Heart right ventricle (tissue), 16 donors: ENCODE measurements around the gene CCL27. TPM values are rescaled to one million over a fixed set of nuclear protein-coding genes. Genes with fewer than 3 reads are reported as not detected.

ENCODE experiments used
- ATAC-seq, 8 donors: fragments of 200-7000 bp; cut with Tn5 transposase; one replicate each; pipeline ENCODE4 v1.9.1; 2020; ENCODE audit warnings: mild to moderate bottlenecking in 8 of 8, moderate library complexity in 8 of 8, moderate number of reproducible peaks in 1 of 8
- DNase-seq, 2 donors: peaks; one replicate each; pipeline ENCODE4 v3.0.0-alpha.2; 2020
- H3K27ac ChIP-seq, 10 donors: fragments of 200-600 bp; sonication (generic) in 2 of 10; one replicate each; pipeline versions ENCODE4 v1.5.0 to v1.8.0; 2020 to 2022; ENCODE audit warnings: mild to moderate bottlenecking in 3 of 10
- H3K27me3 ChIP-seq, 7 donors: fragments of 200-600 bp; one replicate each; pipeline ENCODE4 v1.8.0; 2021 to 2022; ENCODE audit warnings: mild to moderate bottlenecking in 2 of 7
- H3K36me3 ChIP-seq, 9 donors: fragments of 200-600 bp; sonication (generic) in 1 of 9; one replicate each; pipeline versions ENCODE4 v1.5.0 to v1.8.0; 2020 to 2022; ENCODE audit warnings: mild to moderate bottlenecking in 2 of 9
- H3K4me1 ChIP-seq, 9 donors: fragments of 200-600 bp; sonication (generic) in 1 of 9; one replicate each; pipeline versions ENCODE4 v1.5.0 to v1.8.0; 2020 to 2022; ENCODE audit warnings: mild to moderate bottlenecking in 4 of 9
- H3K4me3 ChIP-seq, 10 donors: fragments of 200-600 bp; sonication (generic) in 2 of 10; one replicate each; pipeline versions ENCODE4 v1.5.0 to v1.8.0; 2020 to 2022; ENCODE audit warnings: mild to moderate bottlenecking in 7 of 10, moderate library complexity in 2 of 10
- H3K9me3 ChIP-seq, 11 donors: fragments of 200-600 bp in 10 of 11; sonication (generic) in 2 of 11; one replicate each; pipeline versions ENCODE4 v1.5.0 to v1.8.0; 2013 to 2022; ENCODE audit warnings: mild to moderate bottlenecking in 2 of 11, control low read depth in 1 of 11, moderate library complexity in 1 of 11
- WGBS, 2 donors: extraction: QIAGEN DNeasy Blood & Tissue Kit; methylation state at CpG; one replicate each; pipeline ENCODE4 v1.1.7; 2013; ENCODE audit warnings: inconsistent platforms in 1 of 2; 5-methylcytosine and 5-hydroxymethylcytosine counted together
- intact Hi-C, 10 donors: fragments of 100-400 bp; cut with DNase I; formaldehyde crosslinking; loops; one replicate each; pipeline versions ENCODE4 v1.11.1 to v1.14.2; 2022
- polyA plus RNA-seq, 2 donors: library from polyadenylated mRNA; stranded (reverse); fragments of 200-250 nt; gene quantifications; one replicate each; pipeline ENCODE4 v1.2.3, GENCODE V29; 2013
- total RNA-seq, 10 donors: library from RNA; stranded (reverse); fragmentation: NEBNext Ultra II Directional in 3 of 10; extraction: Animal tissue kit (Norgen Biotek cat#: 25700) in 3 of 10; gene quantifications; one replicate each; pipeline versions ENCODE4 v1.2.1 to v1.2.4, GENCODE V29; 2021 to 2023
- TF ChIP-seq, protein P1 (sequence below), 9 donors: fragments of 200-600 bp; sonication (generic) in 2 of 9; IDR thresholded peaks; one replicate each; pipeline versions ENCODE4 v1.5.0 to v1.8.0; 2021 to 2022; ENCODE audit warnings: antibody characterized with exemption in 9 of 9, mild to moderate bottlenecking in 5 of 9, moderate library complexity in 1 of 9
- donor health status: Arrhythmogenic right ventricular cardiomyopathy.
- donor health status: ischemic (EF 13 %, LVEDD 7.1; RV severe dilation, severe dysfunction).
- donor health status: healthy with polysubstance abuse.
- donor health status: DM: no; HTN: yes; CAD: no.
- donor health status: DM: no; HTN: no; CAD: no.
- donor health status: ischemic (EF 25% LVEDD 6.9; RV normal size, moderate dysfunction).
- donor health status: ischemic (EF 25% LVEDD 5.7; RV mildly dilated, moderate dysfunction).
- donor health status: healthy.
- donor health status: DM: yes; HTN: yes; CAD: no.
- donor health status: Ischemic cardiomyopathy.
- donor health status: ischemic (EF 35%, LVEDD 5.7; RV mildly dilated, moderate dysfunction).
- donor health status: nonischemic (EF 11% LVEDD 7.7; RV severe dilation, severe dysfunction).
- donor health status: DM: yes; HTN: yes; CAD: no.
- donor health status: PGD.
- donor health status: ischemic (EF 29% LVEDD 5.4; RV normal size, mild dysfunction).
- donor health status: nonischemic (EF 23%, LVEDD 6.1; RV moderate dilation, normal function).

Gene CCL27
- total and polyA plus RNA-seq, 12 donors, result 0.44 to 0.45 TPM; not detected in 10

DNA sequence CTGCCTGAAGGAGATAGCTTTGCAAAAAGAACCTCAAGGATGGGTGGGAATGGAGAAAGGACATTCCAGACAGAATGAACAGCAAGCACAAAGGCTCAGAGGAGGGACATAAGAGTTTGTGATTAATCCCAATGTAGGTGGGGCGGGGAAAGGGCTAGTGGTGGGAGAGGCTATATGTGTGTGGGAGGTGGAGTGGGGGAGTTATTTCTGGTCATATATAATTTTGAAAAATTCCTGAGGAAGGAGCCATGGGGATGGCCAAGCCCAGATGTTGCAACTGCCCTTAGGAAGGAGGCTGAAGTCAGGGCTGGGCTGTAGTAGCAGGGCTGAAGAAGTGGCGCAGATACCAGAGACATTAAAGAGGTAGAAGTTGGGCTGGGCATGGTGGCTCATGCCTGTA, 13.4 kb upstream of the CCL27 start:
- Histone ChIP-seq H3K9me3 (no peaks in the 10 kb centered on the region), H3K36me3 (no peaks in the 10 kb centered on the region), H3K27me3 (no peaks in the 10 kb centered on the region), H3K4me3 (no peak overlapping the region), H3K4me1 (peaks cover 0 to 4% (median 0%) of the 10 kb centered on the region in 9 donors), H3K27ac (peak overlapping the region in 1 of 10 donors; percentile 60)
- intact Hi-C loops, result no loop called here
- no peak for DNase-seq
- no peak for ATAC-seq
- TF ChIP-seq, protein P1, sequence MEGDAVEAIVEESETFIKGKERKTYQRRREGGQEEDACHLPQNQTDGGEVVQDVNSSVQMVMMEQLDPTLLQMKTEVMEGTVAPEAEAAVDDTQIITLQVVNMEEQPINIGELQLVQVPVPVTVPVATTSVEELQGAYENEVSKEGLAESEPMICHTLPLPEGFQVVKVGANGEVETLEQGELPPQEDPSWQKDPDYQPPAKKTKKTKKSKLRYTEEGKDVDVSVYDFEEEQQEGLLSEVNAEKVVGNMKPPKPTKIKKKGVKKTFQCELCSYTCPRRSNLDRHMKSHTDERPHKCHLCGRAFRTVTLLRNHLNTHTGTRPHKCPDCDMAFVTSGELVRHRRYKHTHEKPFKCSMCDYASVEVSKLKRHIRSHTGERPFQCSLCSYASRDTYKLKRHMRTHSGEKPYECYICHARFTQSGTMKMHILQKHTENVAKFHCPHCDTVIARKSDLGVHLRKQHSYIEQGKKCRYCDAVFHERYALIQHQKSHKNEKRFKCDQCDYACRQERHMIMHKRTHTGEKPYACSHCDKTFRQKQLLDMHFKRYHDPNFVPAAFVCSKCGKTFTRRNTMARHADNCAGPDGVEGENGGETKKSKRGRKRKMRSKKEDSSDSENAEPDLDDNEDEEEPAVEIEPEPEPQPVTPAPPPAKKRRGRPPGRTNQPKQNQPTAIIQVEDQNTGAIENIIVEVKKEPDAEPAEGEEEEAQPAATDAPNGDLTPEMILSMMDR (IDR thresholded peaks at IDR 0.05), result no peak
- WGBS, 2 donors, result 96 to 97% methylated on average over 2 of the region's 2 CpGs

GRCh38 chr9:34675048-34675714, 12.7 kb upstream of the CCL27 start:
- no peak overlapping the region for H3K4me3 ChIP-seq
- no peaks in the 10 kb centered on the region for H3K36me3 ChIP-seq
- no peaks in the 10 kb centered on the region for H3K27me3 ChIP-seq
- WGBS, 2 donors, result 37 to 45% methylated on average over 10 of the region's 10 CpGs
- H3K27ac ChIP-seq, result peak overlapping the region in 1 of 10 donors; percentile 60
- TF ChIP-seq, protein P1 (IDR thresholded peaks at IDR 0.05), result peak in 8 of 9 donors; percentile 25 to 75 (median 56)
- H3K4me1 ChIP-seq, result peaks cover 0 to 4% (median 0%) of the 10 kb centered on the region in 9 donors
- intact Hi-C loops, result no loop called here
- DNase-seq, result peak; percentile 54 to 57
- no peaks in the 10 kb centered on the region for H3K9me3 ChIP-seq
- peak; percentile 44 to 83 (median 65) for ATAC-seq

DNA sequence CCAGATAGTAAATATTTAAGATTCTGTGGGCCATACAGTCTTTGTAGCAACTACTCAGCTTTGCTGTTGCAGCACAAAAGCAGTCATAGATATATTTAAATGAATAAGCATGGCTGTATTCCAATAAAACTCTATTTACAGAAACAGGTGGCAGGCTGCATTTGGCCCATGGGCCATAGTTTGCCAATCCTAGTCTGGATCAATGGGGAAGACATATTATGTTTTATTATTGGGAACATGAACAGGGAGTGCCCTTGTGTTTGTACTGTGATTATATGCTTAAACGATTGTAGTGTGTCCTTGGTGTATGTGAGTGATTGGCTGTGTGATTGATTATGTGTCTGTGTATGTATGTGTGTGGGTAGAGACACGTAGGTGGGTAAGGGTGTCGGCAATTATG, 12.0 kb upstream of the CCL27 start:
- Histone ChIP-seq H3K27me3 (no peaks in the 10 kb centered on the region), H3K27ac (no peak overlapping the region), H3K4me3 (no peak overlapping the region), H3K36me3 (peaks cover 0 to 3% (median 0%) of the 10 kb centered on the region in 9 donors), H3K4me1 (peaks cover 0 to 4% (median 0%) of the 10 kb centered on the region in 9 donors), H3K9me3 (peaks cover 0 to 7% (median 0%) of the 10 kb centered on the region in 11 donors)
- DNase-seq (no peak), ATAC-seq (no peak)
- TF ChIP-seq, protein P1 (IDR thresholded peaks at IDR 0.05), result no peak
- intact Hi-C loops, result no loop called here
- WGBS, 2 donors, result 84 to 90% methylated on average over 3 of the region's 3 CpGs

- WGBS, 2 donors, result 40 to 64% methylated on average over 1 of the region's 1 CpG
- Histone ChIP-seq H3K4me3 (no peak overlapping the region), H3K4me1 (peaks cover 0 to 12% (median 4%) of the 10 kb centered on the region in 9 donors), H3K9me3 (peaks cover 0 to 9% (median 0%) of the 10 kb centered on the region in 11 donors), H3K27ac (no peak overlapping the region), H3K27me3 (no peaks in the 10 kb centered on the region), H3K36me3 (peaks cover 0 to 16% (median 0%) of the 10 kb centered on the region in 9 donors)
- TF ChIP-seq, protein P1 (IDR thresholded peaks at IDR 0.05), result no peak
- no peak for DNase-seq
- intact Hi-C loops, result no loop called here
- no peak for ATAC-seq
Measured at GRCh38 chr9:34671307-34671706, 8.8 kb upstream of the CCL27 start.
